Neural cell (in vitro differentiated cells): ENCODE data around the gene NECAB3. TPM values are rescaled to one million over a fixed set of nuclear protein-coding genes. Genes with fewer than 3 reads are reported as not detected.

ENCODE experiments used
- H2AFZ ChIP-seq: fragments of 200-600, 300-800 bp; sonication (generic), shearing (Covaris generic); 2 replicates; pipeline ENCODE4 v1.6.0; 2014; ENCODE audit warnings: low read depth, mild to moderate bottlenecking, antibody characterized with exemption, low read length, moderate library complexity
- H3F3A ChIP-seq: fragments of 200-600 bp; shearing (Covaris generic); 2 replicates; pipeline ENCODE4 v1.6.1; 2016; ENCODE audit warnings: mild to moderate bottlenecking, moderate library complexity, mixed read lengths, antibody characterized with exemption, low read length; ENCODE audit not compliant: insufficient read depth, poor library complexity, severe bottlenecking
- H3K27ac ChIP-seq: fragments of 200-600, 300-800 bp; sonication (generic), shearing (Covaris generic); 2 replicates; pipeline ENCODE4 v1.5.1; 2014; ENCODE audit warnings: mild to moderate bottlenecking, low read length, moderate library complexity
- H3K27me3 ChIP-seq: fragments of 300-800, 200-600 bp; sonication (generic), shearing (Covaris generic); 2 replicates; pipeline ENCODE4 v1.6.0; 2014; ENCODE audit warnings: mild to moderate bottlenecking, low read depth, low read length, moderate library complexity; ENCODE audit not compliant: insufficient read depth
- H3K36me3 ChIP-seq: fragments of 300-800, 200-600 bp; sonication (generic), shearing (Covaris generic); 2 replicates; pipeline ENCODE4 v1.5.1; 2014; ENCODE audit warnings: mild to moderate bottlenecking, antibody characterized with exemption, low read length, moderate library complexity; ENCODE audit not compliant: insufficient read depth
- H3K4me2 ChIP-seq: fragments of 300-800, 200-600 bp; sonication (generic), shearing (Covaris generic); 2 replicates; pipeline ENCODE4 v1.6.0; 2014; ENCODE audit warnings: mild to moderate bottlenecking, low read length
- H3K4me3 ChIP-seq: fragments of 300-800, 200-600 bp; sonication (generic), shearing (Covaris generic); 2 replicates; pipeline ENCODE4 v1.5.1; 2014; ENCODE audit warnings: mild to moderate bottlenecking, low read length, moderate library complexity
- H3K79me2 ChIP-seq: fragments of 200-600 bp; shearing (Covaris generic); replicated peaks from 2 replicates; pipeline ENCODE4 v1.6.0; 2014; ENCODE audit warnings: mild to moderate bottlenecking, low read length, moderate library complexity; ENCODE audit not compliant: insufficient read depth
- H3K9ac ChIP-seq: fragments of 300-800, 200-600 bp; sonication (generic), shearing (Covaris generic); 2 replicates; pipeline ENCODE4 v1.6.1; 2016; ENCODE audit warnings: mild to moderate bottlenecking, low read length, mixed read lengths
- H3K9me2 ChIP-seq: fragments of 200-600 bp; shearing (Covaris generic); 2 replicates; pipeline ENCODE4 v1.6.1; 2016; ENCODE audit warnings: mild to moderate bottlenecking, low read length, mixed read lengths; ENCODE audit not compliant: insufficient read depth
- H3K9me3 ChIP-seq: fragments of 200-600, 300-800 bp; sonication (generic), shearing (Covaris generic); 2 replicates; pipeline ENCODE4 v1.6.1; 2016; ENCODE audit warnings: mild to moderate bottlenecking, mixed run types, low read length, moderate library complexity, mixed read lengths
- H4K20me1 ChIP-seq: fragments of 200-600 bp; shearing (Covaris generic); 2 replicates; pipeline ENCODE4 v1.6.1; 2016; ENCODE audit warnings: mild to moderate bottlenecking, mixed run types; ENCODE audit not compliant: insufficient read depth
- CTCF ChIP-seq: fragments of 450-650 bp; IDR thresholded peaks from 2 replicates; pipeline ENCODE4 v1.5.1; 2014; ENCODE audit warnings: antibody characterized with exemption, mild to moderate bottlenecking, moderate library complexity; ENCODE audit not compliant: poor library complexity, severe bottlenecking
- EP300 ChIP-seq: fragments of 450-650 bp; conservative IDR thresholded peaks from 2 replicates; pipeline ENCODE4 v1.6.1; 2014; ENCODE audit warnings: antibody characterized with exemption, mild to moderate bottlenecking, moderate library complexity; ENCODE audit not compliant: poor library complexity, severe bottlenecking
- POLR2AphosphoS5 ChIP-seq: IDR thresholded peaks from 2 replicates; pipeline ENCODE4 v1.6.1; 2012
- RAD21 ChIP-seq: fragments of 450-650 bp; conservative IDR thresholded peaks from 2 replicates; pipeline ENCODE4 v1.6.1; 2014; ENCODE audit warnings: antibody characterized with exemption, mild to moderate bottlenecking, moderate library complexity
- REST ChIP-seq: IDR thresholded peaks from 2 replicates; pipeline ENCODE4 v1.6.1; 2012; ENCODE audit warnings: borderline replicate concordance
- SMC3 ChIP-seq: fragments of 450-650 bp; conservative IDR thresholded peaks from 2 replicates; pipeline ENCODE4 v1.6.1; 2014; ENCODE audit warnings: antibody characterized with exemption, mild to moderate bottlenecking, moderate library complexity; ENCODE audit not compliant: poor library complexity
- polyA plus RNA-seq: library from polyadenylated mRNA; depleted of rRNA; stranded (reverse); fragments of >200 nt; gene quantifications from 2 replicates; pipeline ENCODE4 v1.2.3, GENCODE V29; 2014

Gene NECAB3
- polyA plus RNA-seq, 1 donor from 2014 or later = 21.4 TPM

DNA sequence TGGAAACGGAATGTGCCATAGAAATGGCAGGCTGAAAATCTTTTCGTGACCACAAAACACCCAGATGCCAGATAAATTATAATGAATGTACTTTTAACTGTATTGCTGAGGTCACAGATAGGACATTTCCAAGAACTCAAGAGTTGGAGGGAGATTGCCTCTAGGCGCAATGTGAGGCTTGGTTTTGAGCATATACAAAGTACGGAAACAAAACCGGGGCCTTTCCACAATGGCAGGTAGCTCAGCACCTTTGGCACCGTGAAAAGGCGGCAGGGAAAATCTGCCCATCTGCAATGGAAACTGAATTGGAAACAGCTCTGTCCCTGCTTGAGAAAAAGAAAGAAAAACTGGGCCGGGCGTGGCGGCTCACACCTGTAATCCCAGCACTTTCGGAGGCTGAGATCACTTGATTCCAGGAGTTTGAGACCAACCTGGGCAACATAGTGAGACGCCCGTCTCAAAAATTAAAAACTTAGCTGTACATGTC is 22.6 kb downstream of the NECAB3 start:
- no peak for TF ChIP-seq SMC3
- no peak for TF ChIP-seq EP300
- no peak for TF ChIP-seq REST
- TF ChIP-seq CTCF = no peak
- no peak for TF ChIP-seq RAD21
- TF ChIP-seq POLR2AphosphoS5 = no peak
- H3K4me2 ChIP-seq = no peak overlapping the region
- no peaks in the 10 kb centered on the region for H3K79me2 ChIP-seq
- H4K20me1 ChIP-seq = no peaks in the 10 kb centered on the region
- no peaks in the 10 kb centered on the region for H3K27me3 ChIP-seq
- no peak overlapping the region for H3K27ac ChIP-seq
- no peaks in the 10 kb centered on the region for H3K9me2 ChIP-seq
- no peaks in the 10 kb centered on the region for H3F3A ChIP-seq
- no peak overlapping the region for H3K4me3 ChIP-seq
- no peaks in the 10 kb centered on the region for H3K9me3 ChIP-seq
- no peak overlapping the region for H2AFZ ChIP-seq
- no peaks in the 10 kb centered on the region for H3K36me3 ChIP-seq
- no peak overlapping the region for H3K9ac ChIP-seq

DNA sequence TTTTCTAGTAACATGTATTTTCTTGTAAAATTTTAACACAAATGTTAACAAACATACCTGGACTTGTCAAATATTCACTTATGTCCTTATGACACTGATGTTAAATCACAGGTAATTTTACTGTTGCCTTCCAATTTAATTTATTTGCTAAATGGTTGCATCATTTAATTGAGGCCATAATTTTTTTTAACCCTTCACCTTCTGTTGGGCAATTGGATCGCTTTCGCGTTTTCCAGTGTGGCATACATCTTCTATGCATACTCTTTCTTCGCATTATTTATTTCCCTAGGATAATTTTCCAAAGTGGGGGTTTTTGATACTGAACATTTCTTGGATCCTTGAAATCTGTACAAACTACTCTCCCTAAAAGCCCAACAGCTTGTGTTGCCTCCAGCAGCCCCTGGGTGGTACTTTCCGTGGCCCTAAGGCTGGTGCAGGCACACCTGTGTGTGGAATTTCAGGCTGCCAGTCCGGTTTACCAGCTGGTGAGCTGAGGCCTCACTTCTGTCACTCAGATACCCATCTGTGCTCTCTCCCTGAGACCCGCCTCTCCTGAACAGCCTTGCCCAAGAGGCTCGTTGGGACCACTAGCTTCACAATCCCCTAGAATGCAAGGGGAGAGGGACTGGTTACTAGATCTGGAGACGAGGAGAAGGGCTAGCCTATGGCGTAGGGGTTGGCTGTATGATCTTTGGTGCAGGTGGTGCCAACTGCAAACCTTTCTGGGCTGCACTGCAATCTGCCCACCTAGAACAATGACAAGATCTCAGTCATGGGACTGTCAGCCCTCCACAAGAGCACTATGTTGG is 23.3 kb downstream of the NECAB3 start:
- Histone ChIP-seq H4K20me1 (no peaks in the 10 kb centered on the region), H3K4me3 (no peak overlapping the region), H3K9ac (no peak overlapping the region), H3K27ac (no peak overlapping the region), H2AFZ (no peak overlapping the region), H3K9me2 (no peaks in the 10 kb centered on the region), H3K9me3 (no peaks in the 10 kb centered on the region), H3K36me3 (no peaks in the 10 kb centered on the region), H3K79me2 (no peaks in the 10 kb centered on the region), H3K27me3 (no peaks in the 10 kb centered on the region), H3F3A (no peaks in the 10 kb centered on the region), H3K4me2 (no peak overlapping the region)
- TF ChIP-seq RAD21 = no peak
- no peak for TF ChIP-seq CTCF
- peak; percentile 13 for TF ChIP-seq POLR2AphosphoS5
